Breast epithelium (tissue), 4 donors: ENCODE results near the gene LRRC53. TPM values are rescaled to one million over a fixed set of nuclear protein-coding genes. Genes with fewer than 3 reads are reported as not detected.

Experiments
- DNase-seq, 2 donors: peaks; one replicate each; pipeline ENCODE4 v3.0.0-alpha.2; 2019; ENCODE audit warnings: low spot score in 2 of 2
- H3K27ac ChIP-seq, 2 donors: fragments of 200-600 bp; sonication (generic) in 1 of 2; one replicate each; pipeline ENCODE4 v1.5.1; 2016 to 2019; ENCODE audit warnings: mild to moderate bottlenecking in 1 of 2
- H3K27me3 ChIP-seq, 2 donors: fragments of 200-600 bp; sonication (generic) in 1 of 2; one replicate each; pipeline versions ENCODE4 v1.5.1 to v1.6.0; 2017 to 2019; ENCODE audit warnings: control low read depth in 1 of 2, mild to moderate bottlenecking in 1 of 2
- H3K36me3 ChIP-seq: fragments of 200-600 bp; one replicate; pipeline ENCODE4 v1.5.1; 2019
- H3K4me1 ChIP-seq, 2 donors: fragments of 200-600 bp; sonication (generic); one replicate each; pipeline ENCODE4 v1.5.1; 2016 to 2019; ENCODE audit warnings: control low read depth in 1 of 2
- H3K4me3 ChIP-seq, 3 donors: fragments of 200-600 bp; sonication (generic); 1 replicate in 2 of 3; 2 replicates in 1 of 3; pipeline ENCODE4 v1.5.1; 2016 to 2019; ENCODE audit warnings: mild to moderate bottlenecking in 3 of 3, moderate library complexity in 2 of 3
- H3K9me3 ChIP-seq, 2 donors: fragments of 200-600 bp; sonication (generic) in 1 of 2; one replicate each; pipeline ENCODE4 v1.5.1; 2016 to 2019; ENCODE audit warnings: control low read depth in 1 of 2
- POLR2A ChIP-seq: fragments of 450-650 bp; IDR thresholded peaks from one replicate; pipeline ENCODE4 v1.6.1; 2016; ENCODE audit warnings: antibody characterized with exemption, mild to moderate bottlenecking, moderate library complexity
- POLR2AphosphoS5 ChIP-seq, 3 donors: sonication (generic); formaldehyde crosslinking; IDR thresholded peaks; one replicate each; pipeline ENCODE4 v1.6.1; 2017; ENCODE audit warnings: antibody characterized with exemption in 3 of 3
- intact Hi-C: fragments of 100-400 bp; cut with DNase I; formaldehyde crosslinking; loops from one replicate; pipeline ENCODE4 v1.15.1; 2023; ENCODE audit warnings: low total_unique reads
- total RNA-seq, 3 donors: library from RNA; depleted of rRNA; stranded (reverse); fragments of >200 nt; gene quantifications; one replicate each; pipeline ENCODE4 v1.1.0, GENCODE V29; 2016
- TF ChIP-seq, protein P1 (sequence below), 3 donors: fragments of 450-650 bp; IDR thresholded peaks; one replicate each; pipeline ENCODE4 v1.5.1; 2016 to 2017; ENCODE audit warnings: antibody characterized with exemption in 3 of 3, mild to moderate bottlenecking in 3 of 3, moderate library complexity in 3 of 3

Gene LRRC53, protein sequence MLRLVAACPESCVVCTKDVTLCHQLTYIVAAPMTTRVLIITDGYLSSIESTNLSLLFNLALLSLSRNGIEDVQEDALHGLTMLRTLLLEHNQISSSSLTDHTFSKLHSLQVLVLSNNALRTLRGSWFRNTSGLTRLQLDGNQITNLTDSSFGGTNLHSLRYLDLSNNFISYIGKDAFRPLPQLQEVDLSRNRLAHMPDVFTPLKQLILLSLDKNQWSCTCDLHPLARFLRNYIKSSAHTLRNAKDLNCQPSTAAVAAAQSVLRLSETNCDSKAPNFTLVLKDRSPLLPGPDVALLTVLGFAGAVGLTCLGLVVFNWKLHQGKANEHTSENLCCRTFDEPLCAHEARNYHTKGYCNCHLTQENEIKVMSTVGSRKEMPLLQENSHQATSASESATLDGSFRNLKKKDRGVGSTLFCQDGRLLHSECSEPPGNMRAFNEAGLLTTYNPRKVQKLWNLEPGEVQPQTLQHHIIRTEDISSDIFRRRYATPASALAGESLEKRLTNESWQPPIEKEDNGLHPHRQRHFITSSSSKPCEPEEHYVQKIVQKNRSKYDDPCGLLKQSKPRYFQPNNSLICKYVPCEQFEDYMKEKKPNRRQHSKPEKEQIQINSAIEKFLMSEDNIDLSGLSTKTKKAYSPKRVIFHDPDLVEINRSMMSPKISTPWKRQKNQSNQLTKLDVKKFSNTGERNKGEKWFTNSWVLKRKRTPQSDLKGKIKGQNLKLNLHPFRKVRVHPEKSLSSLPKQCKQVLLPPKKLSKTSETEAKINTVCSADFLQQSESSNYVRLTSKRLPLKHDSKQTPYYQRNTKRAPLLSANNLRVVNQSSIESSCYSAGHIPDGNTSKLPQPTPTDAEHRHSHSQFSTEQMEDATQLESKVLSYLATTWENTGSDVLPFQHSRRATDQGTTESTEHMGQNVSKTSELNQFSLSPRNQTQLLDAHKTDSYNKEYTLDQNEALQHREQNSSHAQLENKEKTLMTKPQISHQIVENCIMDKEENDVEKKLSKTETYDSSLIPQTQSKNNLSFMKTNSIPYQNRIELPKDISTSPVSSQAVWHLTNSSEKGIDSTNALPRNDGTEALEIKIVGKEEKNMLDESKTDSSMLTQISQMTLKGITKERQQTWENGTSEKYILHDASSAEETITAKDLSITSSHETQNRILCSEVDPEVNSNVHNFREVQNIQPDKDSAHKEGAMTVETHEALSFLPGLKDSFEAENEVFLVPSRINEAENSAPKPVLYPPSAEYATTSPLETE
- total RNA-seq: not detected

DNA sequence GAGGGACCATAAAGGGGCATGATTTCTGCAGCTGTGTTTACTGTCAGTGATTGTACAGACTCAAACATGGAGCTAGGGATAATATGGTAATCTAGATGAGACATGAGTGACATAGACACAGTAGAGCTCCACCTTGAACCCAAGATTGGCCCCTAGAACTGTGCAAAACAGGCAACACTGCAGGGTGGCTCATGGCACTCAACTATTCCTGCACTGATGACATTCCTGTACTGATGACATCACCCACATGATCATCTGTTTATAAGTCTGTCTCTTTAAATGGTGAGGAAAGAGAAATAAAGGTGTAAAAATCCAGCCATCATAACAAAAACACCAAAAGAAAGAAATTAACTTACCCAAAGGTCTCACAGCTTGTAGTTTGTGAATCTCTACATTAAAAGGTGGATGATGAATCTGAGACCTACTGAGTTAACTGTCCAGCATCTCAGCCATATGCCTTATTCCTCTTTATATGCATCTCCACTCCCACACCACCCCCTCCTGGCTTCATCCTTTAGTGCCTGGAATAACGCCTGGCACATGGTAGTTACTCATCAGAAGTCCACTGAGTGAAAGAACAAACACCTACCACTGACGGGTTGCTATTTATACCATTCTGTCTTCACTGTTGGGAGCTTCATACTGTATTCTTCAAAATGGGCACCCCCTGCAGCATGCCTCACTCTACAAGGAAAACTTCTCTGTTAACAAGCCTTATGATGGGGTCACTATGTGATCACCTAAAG, at the start of gene LRRC53:
LRRC53 (minus strand) TSS at position 442 of the 746 bp plus-strand sequence. CDS start 29,262 bp downstream, outside the sequence.
- intact Hi-C loops: no loop called here
- Histone ChIP-seq H3K4me1 (no peaks in the 10 kb centered on the region), H3K4me3 (no peak within 1 kb of the TSS), H3K9me3 (no peaks in the 10 kb centered on the region), H3K27me3 (no peaks in the 10 kb centered on the region), H3K27ac (no peak within 1 kb of the TSS), H3K36me3 (no peaks in the 10 kb centered on the region)
- no peak for DNase-seq
- TF ChIP-seq, protein P1, sequence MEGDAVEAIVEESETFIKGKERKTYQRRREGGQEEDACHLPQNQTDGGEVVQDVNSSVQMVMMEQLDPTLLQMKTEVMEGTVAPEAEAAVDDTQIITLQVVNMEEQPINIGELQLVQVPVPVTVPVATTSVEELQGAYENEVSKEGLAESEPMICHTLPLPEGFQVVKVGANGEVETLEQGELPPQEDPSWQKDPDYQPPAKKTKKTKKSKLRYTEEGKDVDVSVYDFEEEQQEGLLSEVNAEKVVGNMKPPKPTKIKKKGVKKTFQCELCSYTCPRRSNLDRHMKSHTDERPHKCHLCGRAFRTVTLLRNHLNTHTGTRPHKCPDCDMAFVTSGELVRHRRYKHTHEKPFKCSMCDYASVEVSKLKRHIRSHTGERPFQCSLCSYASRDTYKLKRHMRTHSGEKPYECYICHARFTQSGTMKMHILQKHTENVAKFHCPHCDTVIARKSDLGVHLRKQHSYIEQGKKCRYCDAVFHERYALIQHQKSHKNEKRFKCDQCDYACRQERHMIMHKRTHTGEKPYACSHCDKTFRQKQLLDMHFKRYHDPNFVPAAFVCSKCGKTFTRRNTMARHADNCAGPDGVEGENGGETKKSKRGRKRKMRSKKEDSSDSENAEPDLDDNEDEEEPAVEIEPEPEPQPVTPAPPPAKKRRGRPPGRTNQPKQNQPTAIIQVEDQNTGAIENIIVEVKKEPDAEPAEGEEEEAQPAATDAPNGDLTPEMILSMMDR (IDR thresholded peaks at IDR 0.05): no peak
- no peak for TF ChIP-seq POLR2AphosphoS5 (IDR thresholded peaks at IDR 0.05)
- no peak for TF ChIP-seq POLR2A

DNA sequence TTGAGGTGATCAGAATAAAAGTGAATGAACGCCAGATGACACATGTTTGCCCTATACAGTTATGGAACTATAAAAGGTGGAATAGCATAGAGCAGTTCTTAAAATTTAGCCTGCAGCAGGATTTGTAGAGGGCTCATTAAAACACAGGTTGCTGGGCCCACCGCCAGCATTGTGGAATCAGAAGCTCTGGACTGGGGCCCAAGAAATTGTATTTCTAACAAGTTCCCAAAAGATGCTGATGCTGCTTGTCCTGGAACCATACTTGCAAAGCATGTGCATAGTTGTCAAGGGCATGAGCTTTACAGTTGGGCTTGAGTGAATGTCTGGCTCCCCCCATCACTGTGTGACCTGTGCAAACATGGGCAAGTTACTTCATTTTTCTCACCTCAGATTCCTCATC, 37.5 kb upstream of the LRRC53 start:
- H3K4me3 ChIP-seq: no peak overlapping the region
- H3K9me3 ChIP-seq: no peaks in the 10 kb centered on the region
- DNase-seq: no peak
- no peaks in the 10 kb centered on the region for H3K4me1 ChIP-seq
- no peaks in the 10 kb centered on the region for H3K27me3 ChIP-seq
- no peak overlapping the region for H3K27ac ChIP-seq
- TF ChIP-seq, protein P1 (IDR thresholded peaks at IDR 0.05): no peak
- TF ChIP-seq POLR2AphosphoS5 (IDR thresholded peaks at IDR 0.05) (no peak), POLR2A (no peak)
- H3K36me3 ChIP-seq: no peaks in the 10 kb centered on the region
- intact Hi-C loops: no loop called here

DNA sequence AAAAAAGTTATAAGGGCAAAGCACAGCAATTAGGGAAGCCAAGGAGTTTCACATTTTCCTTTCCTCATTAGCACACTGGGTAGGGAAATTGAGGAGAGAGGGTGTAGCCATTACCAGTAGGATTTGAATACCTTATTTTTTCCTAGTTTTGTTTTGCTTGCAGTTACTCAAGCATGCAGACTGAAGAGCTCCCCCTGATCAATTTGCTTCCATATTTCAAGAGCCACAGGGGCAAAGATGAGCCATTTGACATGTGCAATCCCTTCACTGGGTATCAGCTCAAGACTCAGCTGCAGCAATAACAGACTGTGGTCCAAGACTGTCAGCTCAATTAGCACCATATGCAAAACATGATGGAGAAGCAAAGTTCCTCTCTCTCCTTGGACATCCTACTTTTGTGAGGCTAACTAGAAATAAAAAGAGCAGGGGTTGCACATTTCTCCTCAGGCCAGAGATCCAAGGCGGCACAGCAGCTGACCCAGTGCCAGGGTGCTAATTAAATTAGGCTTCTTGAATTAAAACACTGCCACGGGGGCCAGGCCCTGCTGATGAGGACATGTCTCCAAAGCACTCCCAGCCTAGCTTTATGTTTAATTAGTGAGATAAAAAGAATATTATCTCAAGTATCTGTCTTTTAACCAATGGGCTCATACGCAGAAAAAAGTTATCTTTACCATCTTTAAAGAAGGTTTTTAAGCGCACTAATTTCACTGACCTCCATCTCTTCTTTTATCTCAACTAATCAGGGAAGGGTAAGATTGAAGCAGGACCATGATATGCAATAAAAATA, 36.7 kb upstream of the LRRC53 start:
- no peaks in the 10 kb centered on the region for H3K36me3 ChIP-seq
- no peak overlapping the region for H3K27ac ChIP-seq
- H3K9me3 ChIP-seq: no peaks in the 10 kb centered on the region
- TF ChIP-seq, protein P1 (IDR thresholded peaks at IDR 0.05): no peak
- TF ChIP-seq POLR2A (no peak), POLR2AphosphoS5 (IDR thresholded peaks at IDR 0.05) (no peak)
- no peak for DNase-seq
- intact Hi-C loops: no loop called here
- no peaks in the 10 kb centered on the region for H3K4me1 ChIP-seq
- H3K4me3 ChIP-seq: no peak overlapping the region
- no peaks in the 10 kb centered on the region for H3K27me3 ChIP-seq

DNA sequence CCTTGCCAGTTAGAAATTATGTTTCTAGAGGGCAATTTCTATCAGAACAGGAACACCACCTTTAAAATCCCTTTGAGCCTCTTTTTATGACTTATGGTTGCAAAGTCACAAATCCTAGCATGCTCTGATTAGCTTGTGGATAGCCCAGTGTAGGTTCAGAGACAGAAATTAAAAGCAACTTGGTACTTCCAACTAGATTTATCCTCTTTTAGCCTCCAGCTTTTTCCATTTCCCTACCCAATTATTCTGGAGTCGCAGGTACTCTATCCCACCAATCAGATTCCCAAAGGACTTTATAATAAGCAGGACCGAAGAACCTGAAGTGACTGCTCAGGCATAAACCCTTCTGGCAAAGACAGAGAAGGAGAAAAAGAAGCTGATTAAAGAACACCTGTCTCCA, 33.4 kb upstream of the LRRC53 start:
- intact Hi-C loops: no loop called here
- no peak overlapping the region for H3K27ac ChIP-seq

More for the DNA sequence above, 33.4 kb upstream of the LRRC53 start:
- no peaks in the 10 kb centered on the region for H3K27me3 ChIP-seq
- no peak for DNase-seq
- H3K36me3 ChIP-seq: no peaks in the 10 kb centered on the region
- H3K4me1 ChIP-seq: no peaks in the 10 kb centered on the region
- TF ChIP-seq, protein P1 (IDR thresholded peaks at IDR 0.05): no peak
- TF ChIP-seq POLR2AphosphoS5 (IDR thresholded peaks at IDR 0.05): no peak
- no peak for TF ChIP-seq POLR2A
- H3K9me3 ChIP-seq: no peaks in the 10 kb centered on the region
- H3K4me3 ChIP-seq: no peak overlapping the region
